A549 (cell line): ENCODE data around the gene ATP6V1F.

ENCODE experiments used
- BHLHE40 ChIP-seq: IDR thresholded peaks from 2 replicates; pipeline ENCODE4 v1.6.1; 2012; ENCODE audit warnings: low read depth, low read length, inconsistent platforms
- EP300 ChIP-seq, 2 experiments: fragments of >200 bp; sonication (Bioruptor Twin); formaldehyde crosslinking; IDR thresholded peaks; 2 replicates in 1 of 2; 3 replicates in 1 of 2; pipeline ENCODE4 v1.6.1; 2016 to 2017
- FOXS1 ChIP-seq: fragments of 250-450 bp; sonication (Bioruptor Pico); IDR thresholded peaks from 2 replicates; pipeline ENCODE4 v1.5.0; 2020; ENCODE audit warnings: mild to moderate bottlenecking, moderate library complexity
- JUN ChIP-seq, 2 experiments: fragments of >200 bp; sonication (Bioruptor Twin); formaldehyde crosslinking; IDR thresholded peaks; 2 replicates in 1 of 2; 3 replicates in 1 of 2; pipeline ENCODE4 v1.6.1; 2016 to 2017
- MAZ ChIP-seq: fragments of 150-350 bp; IDR thresholded peaks from 2 replicates; pipeline ENCODE4 v1.6.1; 2014; ENCODE audit warnings: antibody characterized with exemption, low read depth, low read length, borderline replicate concordance
- PHF8 ChIP-seq: fragments of 200-600 bp; sonication (generic); IDR thresholded peaks from 2 replicates; pipeline ENCODE4 v1.6.1; 2016; ENCODE audit warnings: low read depth, mild to moderate bottlenecking, antibody characterized with exemption, moderate library complexity, borderline replicate concordance
- POLR2A ChIP-seq: IDR thresholded peaks from 2 replicates; pipeline ENCODE4 v1.6.1; 2012; ENCODE audit warnings: mild to moderate bottlenecking, low read length
- RAD21 ChIP-seq, 2 experiments: fragments of >200 bp in 1 of 2; sonication (Bioruptor Twin) in 1 of 2; formaldehyde crosslinking in 1 of 2; IDR thresholded peaks in 1 of 2; conservative IDR thresholded peaks in 1 of 2; 2 replicates in 1 of 2; 3 replicates in 1 of 2; pipeline ENCODE4 v1.6.1; 2012 to 2018; ENCODE audit warnings: inconsistent platforms in 1 of 2
- SMC3 ChIP-seq: fragments of >200 bp; sonication (Bioruptor Twin); formaldehyde crosslinking; IDR thresholded peaks from 3 replicates; pipeline ENCODE4 v1.6.1; 2018; ENCODE audit warnings: inconsistent platforms
- TP53 ChIP-seq: fragments of 250-450 bp; sonication (Bioruptor Pico); IDR thresholded peaks from 2 replicates; pipeline ENCODE4 v1.5.0; 2021; ENCODE audit warnings: mild to moderate bottlenecking, moderate library complexity
- TF ChIP-seq, protein P1 (sequence below): fragments of >200 bp; sonication (Bioruptor Twin); formaldehyde crosslinking; IDR thresholded peaks from 3 replicates; pipeline ENCODE4 v1.5.1; 2016
- TF ChIP-seq, protein P2 (sequence below): IDR thresholded peaks from 2 replicates; pipeline ENCODE4 v1.6.1; 2012; ENCODE audit warnings: low read depth, borderline replicate concordance
- TF ChIP-seq, protein P3 (sequence below): fragments of 200-600 bp; sonication (generic); IDR thresholded peaks from 2 replicates; pipeline ENCODE4 v1.6.1; 2016; ENCODE audit warnings: antibody characterized with exemption, mild to moderate bottlenecking, moderate library complexity
- TF ChIP-seq, protein P4 (sequence below): IDR thresholded peaks from 2 replicates; pipeline ENCODE4 v1.6.1; 2012

DNA sequence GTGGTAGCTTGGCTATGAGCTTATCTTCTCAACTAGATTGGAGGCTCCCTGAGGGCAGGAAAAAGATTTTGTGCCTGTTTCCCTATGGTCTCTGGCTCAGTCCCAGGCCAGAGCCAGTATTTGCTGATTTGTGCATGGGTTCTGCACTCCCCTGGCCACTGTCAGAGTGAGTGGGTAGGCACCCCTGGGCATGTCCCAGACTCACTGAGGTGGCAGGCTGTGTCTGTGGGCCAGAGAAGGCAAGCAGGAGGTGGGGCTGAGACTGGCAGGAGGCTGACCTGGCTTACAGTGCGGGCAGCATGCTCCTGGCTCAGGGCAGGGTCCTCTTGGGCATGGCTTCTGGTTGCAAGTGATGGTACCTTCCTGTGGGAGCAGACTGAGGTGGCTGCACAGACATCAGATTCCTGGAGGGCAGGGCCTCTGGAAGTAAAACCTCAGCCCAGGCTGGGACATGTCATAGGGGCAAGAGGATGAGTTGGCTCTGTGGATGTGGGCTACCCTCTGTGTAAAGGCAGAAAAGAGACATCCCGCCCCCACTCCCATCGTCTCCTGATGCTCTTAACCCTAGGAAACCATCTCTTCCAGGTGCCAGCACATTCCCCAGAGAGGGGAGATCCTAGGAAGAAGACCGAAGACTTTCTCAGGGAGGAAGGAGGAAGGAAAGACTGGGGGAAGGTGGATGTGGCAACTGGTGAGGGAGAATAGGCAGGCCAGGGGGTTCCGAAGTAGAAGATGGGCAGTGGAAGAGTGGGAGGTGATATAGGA lies 43.5 kb downstream of the ATP6V1F start:
- TF ChIP-seq BHLHE40: no peak
- no peak for TF ChIP-seq POLR2A
- TF ChIP-seq EP300 (IDR thresholded peaks at IDR 0.05): no peak
- TF ChIP-seq, protein P1, sequence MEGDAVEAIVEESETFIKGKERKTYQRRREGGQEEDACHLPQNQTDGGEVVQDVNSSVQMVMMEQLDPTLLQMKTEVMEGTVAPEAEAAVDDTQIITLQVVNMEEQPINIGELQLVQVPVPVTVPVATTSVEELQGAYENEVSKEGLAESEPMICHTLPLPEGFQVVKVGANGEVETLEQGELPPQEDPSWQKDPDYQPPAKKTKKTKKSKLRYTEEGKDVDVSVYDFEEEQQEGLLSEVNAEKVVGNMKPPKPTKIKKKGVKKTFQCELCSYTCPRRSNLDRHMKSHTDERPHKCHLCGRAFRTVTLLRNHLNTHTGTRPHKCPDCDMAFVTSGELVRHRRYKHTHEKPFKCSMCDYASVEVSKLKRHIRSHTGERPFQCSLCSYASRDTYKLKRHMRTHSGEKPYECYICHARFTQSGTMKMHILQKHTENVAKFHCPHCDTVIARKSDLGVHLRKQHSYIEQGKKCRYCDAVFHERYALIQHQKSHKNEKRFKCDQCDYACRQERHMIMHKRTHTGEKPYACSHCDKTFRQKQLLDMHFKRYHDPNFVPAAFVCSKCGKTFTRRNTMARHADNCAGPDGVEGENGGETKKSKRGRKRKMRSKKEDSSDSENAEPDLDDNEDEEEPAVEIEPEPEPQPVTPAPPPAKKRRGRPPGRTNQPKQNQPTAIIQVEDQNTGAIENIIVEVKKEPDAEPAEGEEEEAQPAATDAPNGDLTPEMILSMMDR: no peak
- TF ChIP-seq, protein P2, sequence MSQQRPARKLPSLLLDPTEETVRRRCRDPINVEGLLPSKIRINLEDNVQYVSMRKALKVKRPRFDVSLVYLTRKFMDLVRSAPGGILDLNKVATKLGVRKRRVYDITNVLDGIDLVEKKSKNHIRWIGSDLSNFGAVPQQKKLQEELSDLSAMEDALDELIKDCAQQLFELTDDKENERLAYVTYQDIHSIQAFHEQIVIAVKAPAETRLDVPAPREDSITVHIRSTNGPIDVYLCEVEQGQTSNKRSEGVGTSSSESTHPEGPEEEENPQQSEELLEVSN: no peak
- TF ChIP-seq, protein P3, sequence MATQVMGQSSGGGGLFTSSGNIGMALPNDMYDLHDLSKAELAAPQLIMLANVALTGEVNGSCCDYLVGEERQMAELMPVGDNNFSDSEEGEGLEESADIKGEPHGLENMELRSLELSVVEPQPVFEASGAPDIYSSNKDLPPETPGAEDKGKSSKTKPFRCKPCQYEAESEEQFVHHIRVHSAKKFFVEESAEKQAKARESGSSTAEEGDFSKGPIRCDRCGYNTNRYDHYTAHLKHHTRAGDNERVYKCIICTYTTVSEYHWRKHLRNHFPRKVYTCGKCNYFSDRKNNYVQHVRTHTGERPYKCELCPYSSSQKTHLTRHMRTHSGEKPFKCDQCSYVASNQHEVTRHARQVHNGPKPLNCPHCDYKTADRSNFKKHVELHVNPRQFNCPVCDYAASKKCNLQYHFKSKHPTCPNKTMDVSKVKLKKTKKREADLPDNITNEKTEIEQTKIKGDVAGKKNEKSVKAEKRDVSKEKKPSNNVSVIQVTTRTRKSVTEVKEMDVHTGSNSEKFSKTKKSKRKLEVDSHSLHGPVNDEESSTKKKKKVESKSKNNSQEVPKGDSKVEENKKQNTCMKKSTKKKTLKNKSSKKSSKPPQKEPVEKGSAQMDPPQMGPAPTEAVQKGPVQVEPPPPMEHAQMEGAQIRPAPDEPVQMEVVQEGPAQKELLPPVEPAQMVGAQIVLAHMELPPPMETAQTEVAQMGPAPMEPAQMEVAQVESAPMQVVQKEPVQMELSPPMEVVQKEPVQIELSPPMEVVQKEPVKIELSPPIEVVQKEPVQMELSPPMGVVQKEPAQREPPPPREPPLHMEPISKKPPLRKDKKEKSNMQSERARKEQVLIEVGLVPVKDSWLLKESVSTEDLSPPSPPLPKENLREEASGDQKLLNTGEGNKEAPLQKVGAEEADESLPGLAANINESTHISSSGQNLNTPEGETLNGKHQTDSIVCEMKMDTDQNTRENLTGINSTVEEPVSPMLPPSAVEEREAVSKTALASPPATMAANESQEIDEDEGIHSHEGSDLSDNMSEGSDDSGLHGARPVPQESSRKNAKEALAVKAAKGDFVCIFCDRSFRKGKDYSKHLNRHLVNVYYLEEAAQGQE: no peak
- TF ChIP-seq SMC3: no peak
- no peak for TF ChIP-seq MAZ
- no peak for TF ChIP-seq FOXS1
- TF ChIP-seq, protein P4, sequence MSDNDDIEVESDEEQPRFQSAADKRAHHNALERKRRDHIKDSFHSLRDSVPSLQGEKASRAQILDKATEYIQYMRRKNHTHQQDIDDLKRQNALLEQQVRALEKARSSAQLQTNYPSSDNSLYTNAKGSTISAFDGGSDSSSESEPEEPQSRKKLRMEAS: no peak
- TF ChIP-seq TP53: no peak
- no peak for TF ChIP-seq PHF8
- TF ChIP-seq RAD21 (conservative IDR thresholded peaks at IDR 0.05 in 1 of 2, IDR thresholded peaks at IDR 0.05 in 1 of 2): no peak
- no peak for TF ChIP-seq JUN (IDR thresholded peaks at IDR 0.05)
